GM19193 (cell line): ENCODE data around the gene GFPT2.

Source experiments
- POLR2A ChIP-seq: IDR thresholded peaks from 4 replicates; pipeline ENCODE4 v1.6.1; 2011; ENCODE audit not compliant: insufficient read depth, insufficient read length; ENCODE audit errors: extremely low read depth

GFPT2 gene

DNA sequence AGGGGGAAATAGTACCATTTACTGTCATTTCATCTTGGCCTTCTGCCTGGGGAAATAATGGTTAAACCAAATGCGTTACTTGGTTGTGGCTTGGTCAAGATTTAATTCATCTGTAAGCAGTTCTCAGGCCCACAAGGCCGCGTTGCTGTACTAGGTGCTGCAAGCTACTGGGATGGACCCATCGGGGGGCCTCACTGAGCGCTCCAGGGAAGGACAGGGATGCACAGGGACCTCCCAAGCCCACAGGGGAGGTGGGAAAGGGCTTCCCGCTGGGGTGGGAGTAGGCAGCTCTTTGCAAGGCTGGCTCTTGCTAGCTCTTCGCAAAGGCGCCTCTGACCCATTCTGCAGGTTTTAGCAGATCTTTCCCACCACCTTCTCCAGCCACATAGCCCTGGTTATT is 8.0 kb downstream of the GFPT2 start:
- no peak for TF ChIP-seq POLR2A

DNA sequence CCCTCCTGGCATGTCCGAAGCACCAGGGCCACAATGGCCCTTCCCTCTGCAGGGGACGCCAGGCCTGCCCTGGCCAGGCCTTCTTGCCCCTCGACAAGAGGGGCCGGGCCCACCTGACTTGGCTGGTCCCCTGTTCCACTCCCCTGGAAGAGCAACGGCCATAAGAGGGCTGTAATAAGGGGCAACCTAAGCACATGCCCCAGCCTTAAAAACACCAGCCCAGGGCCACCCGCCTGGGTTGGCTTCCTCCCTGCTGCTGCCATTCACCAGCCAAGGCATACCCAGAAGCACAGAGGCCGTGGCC is 8.5 kb downstream of the GFPT2 start:
- no peak for TF ChIP-seq POLR2A

DNA sequence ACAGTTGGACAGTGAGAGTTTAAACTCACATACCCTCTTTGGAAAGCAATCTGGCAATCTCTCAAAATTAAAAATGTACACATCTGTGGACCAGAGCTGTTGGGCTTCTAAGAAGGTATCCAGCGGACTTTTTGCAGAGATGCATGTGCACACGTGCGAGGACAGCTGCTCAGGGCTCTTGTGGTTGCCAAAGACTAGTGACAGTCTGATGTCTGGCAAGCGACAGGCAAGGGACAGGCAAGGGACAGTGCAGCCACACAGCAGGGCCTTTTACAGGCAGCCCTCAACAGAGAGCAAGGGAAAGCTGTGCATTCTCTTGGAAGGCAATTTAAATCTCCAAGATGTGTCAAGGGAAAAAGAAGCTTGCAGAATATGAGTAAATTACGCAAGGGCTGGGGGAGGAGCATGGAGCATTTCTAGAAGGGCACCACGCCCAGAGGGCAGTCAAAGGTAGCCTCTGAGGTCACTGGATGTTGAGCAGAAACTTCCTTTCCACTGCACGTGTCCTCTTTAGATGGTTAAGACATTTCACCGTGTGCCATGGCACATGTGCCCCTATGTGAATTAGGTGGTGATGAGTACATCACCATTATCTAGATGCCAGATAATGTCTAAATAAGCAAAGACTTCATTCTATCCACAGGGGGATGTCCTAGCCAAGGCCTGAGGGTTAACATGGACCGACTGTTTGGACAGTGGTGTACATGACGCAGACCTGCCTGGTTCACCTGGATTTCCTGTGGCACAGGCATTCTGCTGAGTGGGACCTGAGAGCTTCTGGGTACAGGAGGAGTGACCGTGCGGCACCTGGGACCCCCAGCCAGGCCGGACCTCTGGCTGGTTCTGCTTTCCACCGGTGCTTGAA is 9.1 kb downstream of the GFPT2 start:
- TF ChIP-seq POLR2A = no peak

DNA sequence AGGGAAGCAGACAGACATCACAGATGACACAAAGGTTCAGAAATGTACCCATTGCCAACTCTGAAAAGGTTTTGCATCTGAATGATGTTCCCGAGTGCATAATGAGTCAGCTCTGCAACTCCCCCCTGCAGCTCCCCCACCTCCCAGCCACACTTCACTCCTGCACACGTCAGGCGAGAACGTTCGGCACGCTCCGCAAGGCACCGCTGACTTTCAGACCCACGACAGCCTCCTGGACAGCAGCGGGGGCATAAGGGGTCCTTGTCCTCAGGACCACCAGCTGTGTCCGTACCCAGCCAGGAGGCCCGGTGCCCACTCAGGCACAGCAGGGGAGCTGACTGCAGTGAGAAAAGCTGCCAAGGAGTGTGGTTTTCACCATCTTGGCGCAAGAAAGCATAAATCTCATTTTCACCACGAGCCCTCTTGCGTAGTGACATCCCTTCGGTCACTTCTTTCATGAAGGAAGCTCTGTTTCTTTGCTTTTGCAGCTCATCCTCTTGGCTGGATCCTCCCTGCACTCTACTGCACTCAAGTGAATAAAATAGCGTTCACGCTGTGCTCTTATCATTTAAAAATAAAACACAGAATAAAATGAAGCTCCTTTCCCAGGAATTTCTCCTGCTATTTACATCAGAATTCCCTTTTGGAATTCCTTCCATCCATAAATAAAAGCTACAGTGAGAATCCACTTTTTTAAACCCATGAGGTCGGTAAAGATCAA is 9.9 kb downstream of the GFPT2 start:
- no peak for TF ChIP-seq POLR2A

DNA sequence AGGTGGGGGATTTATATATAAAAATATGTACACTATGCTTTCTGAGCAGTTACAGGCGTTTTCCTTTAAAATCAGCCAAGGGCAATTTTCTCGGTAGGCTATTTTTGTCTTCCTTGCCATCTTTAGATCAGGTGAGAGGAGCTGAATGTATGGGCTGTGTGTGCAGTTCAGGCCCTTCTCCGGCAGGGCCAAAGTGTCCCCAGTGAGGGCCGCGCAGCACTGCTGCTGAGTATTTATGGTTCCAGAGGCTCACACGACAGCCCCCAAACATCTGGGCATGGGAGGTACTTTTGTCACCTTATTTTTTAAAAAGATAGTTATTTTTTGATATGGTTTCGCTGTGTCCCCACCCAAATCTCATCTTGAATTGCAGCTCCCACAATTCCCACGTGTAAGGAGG is 11.5 kb downstream of the GFPT2 start:
- TF ChIP-seq POLR2A = no peak

DNA sequence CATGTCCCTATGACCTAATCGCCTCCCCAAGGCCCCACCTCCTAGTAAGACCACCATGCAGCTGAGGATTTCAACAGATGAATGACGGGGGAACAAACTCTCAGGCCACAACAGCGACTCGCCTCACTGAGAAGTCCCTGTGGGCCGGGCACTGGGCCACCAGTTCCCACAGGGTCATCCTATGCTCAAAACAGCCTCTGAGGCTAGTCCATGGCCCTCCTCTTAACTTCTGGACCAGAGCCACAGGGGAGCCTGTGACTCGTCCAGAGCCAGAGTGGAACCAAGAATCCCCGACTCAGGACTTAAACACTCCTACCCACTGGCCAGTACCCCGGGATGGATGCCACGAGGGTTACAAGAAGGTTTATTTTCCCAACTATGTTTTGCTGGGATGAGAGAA is 12.3 kb downstream of the GFPT2 start:
- TF ChIP-seq POLR2A = no peak

DNA sequence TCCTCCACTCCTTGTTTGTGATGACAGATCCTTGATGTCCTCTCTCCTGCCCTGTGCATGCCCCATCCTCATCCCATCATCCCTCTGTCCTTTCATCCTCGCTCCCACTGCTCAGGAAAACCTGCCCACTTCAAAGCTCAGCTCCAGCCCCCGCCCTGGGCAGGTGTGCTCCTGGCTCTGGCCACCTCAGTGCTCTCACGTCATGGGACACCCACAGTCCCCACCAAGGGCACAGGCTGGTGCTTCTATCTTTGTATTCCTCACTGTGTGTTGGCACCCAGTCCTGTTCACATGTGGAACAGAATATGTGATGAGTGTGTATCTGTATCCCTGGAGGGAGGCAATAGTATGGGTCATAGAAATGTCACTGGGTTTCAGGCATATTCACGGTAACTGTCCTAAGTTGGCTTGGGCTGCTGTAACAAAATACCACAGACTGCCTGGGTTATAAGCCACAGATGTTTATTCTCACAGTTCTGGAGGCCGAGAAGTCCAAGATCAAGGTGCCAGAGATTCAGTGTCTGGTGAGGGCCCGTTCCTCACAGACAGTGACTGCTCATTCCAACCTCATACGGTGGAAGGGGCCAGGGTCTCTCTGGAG is 13.5 kb downstream of the GFPT2 start:
- TF ChIP-seq POLR2A = no peak

DNA sequence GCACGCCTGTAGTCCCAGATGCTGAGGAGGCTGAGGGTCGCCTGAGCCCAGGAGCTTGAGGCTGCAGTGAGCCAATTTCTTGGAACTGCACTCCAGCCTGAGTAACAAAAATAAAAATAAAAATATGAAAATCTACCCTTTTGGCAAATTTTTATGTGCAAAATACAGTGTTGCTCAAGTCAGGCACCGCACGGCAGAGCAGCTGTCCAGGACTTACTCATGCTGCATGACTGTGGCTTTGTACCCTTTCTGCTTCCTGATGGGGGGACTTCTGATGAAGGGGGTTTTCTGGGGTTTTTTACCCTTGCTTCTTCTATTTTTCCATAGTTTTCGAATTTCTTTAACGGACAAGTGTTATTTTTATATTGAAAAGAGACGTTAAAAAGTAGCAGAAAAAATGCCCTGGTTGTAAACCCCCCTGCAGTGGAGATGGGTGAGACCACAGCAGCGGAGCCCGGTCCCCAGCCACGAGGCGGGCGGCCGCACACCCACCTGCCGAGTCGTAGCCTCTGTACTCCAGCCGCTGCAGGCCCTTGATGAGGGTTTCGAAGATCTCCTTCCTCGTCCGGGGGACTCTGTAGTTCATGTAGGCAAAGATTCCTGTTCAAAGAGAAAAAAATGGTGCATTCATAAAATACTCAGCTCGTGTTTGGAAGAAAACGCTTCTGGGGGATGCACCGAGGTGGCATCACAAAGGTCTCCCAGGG is 15.0 kb downstream of the GFPT2 start:
- TF ChIP-seq POLR2A = no peak

DNA sequence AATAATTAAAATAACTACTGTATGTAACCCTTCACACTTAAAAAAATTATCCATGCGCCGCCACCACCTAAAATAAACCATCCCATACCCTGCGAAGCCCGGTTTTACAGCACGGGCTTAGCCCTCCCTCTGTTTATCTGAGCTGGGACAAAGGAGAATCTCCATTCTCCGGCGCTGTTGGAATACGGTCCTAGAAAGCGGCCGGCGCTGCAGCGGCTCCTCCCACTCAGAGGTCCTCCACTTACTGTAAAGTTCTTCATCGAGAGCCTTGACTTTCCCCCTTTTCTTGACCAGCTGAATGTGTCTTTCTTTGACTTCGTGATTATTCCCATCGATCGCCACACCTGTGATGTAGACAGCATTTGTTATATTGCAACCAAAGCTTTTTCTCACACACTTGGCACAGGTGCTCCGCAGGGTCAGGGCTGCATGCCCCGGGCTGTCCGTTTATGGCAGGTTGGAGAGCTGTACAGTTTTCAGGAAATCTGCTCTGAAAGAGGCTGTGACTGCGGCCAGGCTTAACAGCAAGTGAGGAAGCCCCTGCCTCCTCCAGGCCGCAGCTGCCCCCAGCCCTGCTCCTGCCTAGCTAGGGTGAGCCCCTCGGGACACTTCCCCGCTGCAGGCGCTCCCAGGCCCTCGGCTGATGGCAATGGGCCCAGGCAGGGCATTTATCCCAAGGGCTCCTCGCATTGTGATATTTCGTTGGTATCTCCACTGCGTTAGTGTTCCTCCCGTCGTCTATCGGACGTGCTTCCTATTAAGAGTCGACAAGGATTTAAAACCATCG is 16.7 kb downstream of the GFPT2 start:
- TF ChIP-seq POLR2A = no peak

DNA sequence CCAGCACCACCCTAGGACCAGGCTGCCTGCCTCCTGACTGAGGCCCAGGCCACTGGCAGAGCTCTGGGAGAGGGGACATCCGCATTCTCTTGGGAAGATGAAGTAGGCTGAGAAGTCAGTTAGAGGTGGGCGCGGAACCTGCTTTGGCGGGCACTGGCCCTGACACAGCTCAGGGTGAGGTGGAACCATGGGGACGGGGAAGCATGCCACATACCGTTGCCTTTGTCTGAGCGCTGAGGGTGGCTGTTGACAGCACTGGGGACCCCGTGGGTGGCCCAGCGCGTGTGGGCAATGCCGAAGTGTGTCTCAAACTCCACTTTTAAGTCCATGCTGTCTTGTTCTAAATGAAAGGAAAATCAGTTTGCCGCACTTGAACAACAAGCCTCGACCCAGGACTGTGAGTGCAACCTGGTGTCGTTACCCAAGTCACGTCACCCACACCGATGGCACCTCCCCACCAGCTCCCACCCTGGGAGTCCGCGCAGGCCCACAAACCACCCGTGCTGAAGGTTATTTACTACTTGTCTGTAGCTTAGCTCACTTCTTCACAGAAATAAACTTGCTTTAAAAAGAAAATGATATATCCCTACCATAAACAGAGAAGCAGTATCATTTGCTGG is 17.4 kb downstream of the GFPT2 start:
- TF ChIP-seq POLR2A = no peak

DNA sequence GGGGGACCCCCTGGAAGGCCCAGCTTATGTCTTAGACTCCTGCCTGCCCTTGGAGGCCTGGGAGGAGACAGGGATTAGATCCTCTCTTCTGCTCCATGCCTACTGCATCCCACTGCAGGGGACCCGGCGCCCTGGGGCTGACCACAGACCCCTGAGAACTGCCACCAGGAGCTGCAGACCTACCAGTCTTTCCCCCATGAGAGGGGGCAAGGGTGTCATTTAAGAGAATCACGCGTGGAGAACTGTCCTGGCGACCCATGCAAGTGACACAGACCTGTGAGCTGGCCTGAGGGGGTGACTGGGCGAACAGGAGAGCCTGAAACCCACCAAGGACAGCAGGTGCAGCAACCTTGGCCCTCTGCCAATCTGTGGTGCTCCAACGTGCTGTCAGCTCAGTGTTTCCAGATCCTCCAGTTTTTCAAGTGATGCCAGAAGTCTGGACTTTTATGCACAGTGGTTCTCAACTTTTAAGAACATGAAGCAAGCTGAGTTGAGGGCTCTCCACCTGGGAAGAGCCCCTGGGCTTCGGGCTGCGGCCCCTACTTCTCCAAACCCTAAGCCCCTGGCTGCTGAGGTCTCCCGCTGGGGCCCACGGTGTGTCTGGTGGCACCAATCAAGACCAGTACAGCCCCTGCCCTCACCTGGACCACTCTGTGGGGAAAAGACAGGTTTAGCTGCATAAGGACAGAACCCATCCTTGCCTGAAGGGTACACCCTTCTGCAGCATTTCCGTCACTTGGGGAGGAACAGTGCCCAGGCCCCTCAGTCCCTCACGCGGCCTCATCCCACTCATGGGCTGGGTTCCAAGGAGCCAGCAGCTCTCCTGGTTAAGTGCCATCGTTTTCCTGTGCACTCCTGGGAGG is 18.2 kb downstream of the GFPT2 start:
- TF ChIP-seq POLR2A = no peak

DNA sequence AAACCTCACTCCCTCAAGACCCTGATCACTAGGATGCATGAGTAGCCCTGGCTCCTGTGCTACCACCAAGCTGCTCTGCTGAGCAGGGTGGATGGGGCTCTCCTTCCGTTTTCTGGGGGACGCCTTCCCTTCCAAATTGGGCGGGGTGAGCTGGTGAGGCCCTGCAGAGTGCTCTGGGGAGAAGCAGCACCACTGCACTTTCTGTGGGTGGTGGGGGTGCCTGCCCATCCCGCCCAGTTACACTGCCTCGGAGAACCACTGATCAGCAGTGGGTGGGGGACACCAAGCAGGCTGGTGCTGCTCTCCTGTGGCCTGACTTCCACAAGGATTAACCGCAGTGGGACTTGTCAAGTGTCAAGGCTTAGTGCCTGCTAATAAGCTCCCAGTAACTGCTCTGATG is 19.0 kb downstream of the GFPT2 start:
- no peak for TF ChIP-seq POLR2A

DNA sequence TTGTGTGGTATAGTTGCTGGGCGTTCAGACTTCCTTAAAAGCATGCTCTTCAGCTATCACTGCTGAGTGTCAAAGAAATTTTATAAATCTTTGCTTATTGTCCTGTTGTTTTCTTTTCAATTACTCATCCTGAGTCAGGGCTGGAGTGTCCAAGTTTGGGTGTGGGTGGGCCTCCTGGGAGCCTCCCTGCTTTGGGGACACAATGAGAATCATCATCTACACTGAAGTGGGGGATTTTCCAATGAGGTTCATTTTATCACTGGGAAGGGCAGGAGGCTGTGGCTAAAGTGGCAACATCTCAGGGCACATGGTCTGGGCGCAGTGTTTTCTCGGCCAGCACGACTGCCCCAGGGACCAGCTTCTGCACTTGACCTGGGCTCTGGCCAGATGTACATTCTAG is 19.5 kb downstream of the GFPT2 start:
- no peak for TF ChIP-seq POLR2A
